ENCODE results near the gene KLF6. TPM values are rescaled to one million over a fixed set of nuclear protein-coding genes. Genes with fewer than 3 reads are reported as not detected.
A peak's percentile ranks its signal among the peaks of the same experiment; 100 is the strongest.

The KLF6 gene
- total RNA-seq, 1 experiment from 2014 or later = 20.4 TPM

DNA sequence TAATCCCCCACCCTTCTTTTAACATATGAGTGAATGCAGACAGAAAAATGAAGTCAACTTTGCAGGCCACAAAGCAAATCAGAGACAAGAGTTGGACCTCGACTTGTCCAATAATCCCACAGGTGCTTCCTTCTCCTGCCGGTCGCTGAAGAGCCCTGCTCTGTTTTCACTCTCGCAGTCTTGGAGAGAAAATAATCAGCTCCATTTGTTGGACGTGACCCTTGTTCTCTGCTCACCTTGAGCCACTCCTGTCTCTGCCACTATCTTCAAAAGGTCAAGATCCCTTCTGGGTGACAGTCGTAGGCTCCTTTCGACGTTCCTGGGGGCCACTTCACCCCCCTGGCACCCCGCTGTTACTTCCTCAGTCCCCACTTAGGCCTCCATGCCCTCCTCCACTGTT, 2.8 kb upstream of the KLF6 start:
- DNase-seq (ENCODE audit: low spot score) = no peak

GRCh38 chr10:3787016-3787400, 2.0 kb upstream of the KLF6 start:
- DNase-seq (ENCODE audit: low spot score) = no peak

- peak; percentile 70 for DNase-seq (ENCODE audit: low spot score)
Observed at GRCh38 chr10:3786295-3787015, 1.4 kb upstream of the KLF6 start.

- no peak for DNase-seq (ENCODE audit: low spot score)
Observed at GRCh38 chr10:3785851-3786271, 852 bp upstream of the KLF6 start.

DNA sequence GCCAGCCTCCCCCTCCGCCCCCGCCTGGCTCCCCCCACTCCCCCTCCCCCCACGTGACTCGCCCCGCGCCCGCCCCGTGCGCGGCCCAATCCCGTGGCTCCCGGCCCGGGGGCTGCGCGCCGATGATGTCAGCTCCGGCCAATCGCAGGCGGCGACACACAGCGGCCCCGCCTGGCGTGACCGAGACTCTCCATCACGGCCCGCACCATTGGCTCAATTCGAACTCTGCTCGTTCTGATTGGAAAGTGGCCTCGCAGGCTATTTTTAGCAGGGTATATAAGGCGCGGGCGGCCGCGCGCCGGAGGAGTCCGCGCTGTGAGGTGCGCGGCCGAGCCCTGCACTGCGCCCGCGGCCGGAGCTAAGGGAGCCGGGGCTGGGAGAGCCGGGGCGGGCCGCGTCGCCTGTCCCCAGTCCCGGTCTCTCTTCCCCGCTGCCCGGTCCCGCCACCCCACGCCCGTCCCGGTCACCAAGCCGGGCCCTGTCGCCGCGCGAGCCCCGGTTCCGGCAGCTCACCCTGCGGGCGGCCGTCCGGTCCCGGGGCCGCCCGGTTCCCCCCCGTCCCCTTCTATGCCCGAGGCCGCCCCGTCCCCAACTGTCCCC, 342 bp upstream of the KLF6 start:
- peak; percentile 95 for DNase-seq (ENCODE audit: low spot score)

DNA sequence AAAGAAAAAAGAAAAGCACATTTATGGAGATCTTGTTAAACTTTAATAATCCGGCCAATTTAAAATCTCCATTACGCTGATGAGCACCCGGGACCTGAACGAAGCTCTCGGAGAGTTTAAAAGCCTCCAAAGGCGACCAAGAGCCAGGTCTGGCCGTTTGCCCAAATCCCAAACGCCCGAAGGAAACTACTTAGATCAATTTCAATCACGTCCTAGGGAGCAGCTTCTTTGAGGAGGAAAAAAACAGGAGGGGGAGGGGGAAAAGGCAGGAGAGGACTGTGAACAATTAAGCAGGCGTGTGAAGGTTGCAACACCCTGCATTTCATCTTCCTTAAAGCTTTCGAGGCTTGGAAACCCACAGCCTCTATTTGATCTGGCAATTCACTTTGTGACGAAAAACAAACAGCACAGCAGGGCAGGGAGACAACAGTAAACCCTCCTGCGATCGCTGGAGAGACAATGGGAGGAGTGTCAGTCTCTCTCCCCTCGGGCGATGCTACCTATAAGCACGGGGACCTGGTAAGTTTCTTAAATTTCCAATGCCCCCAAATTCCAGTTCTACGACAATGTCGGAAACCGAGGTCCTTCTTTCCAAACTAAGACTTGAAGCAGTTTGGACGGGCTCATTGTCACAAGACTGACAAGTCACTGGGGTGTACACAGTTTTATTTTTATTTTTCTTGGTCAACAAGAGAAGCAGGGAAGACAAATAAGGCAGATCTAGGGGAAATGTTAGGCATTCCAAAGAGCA, 1.2 kb downstream of the KLF6 start:
- no peak for DNase-seq (ENCODE audit: low spot score)

GRCh38 chr10:3783316-3783681, 1.7 kb downstream of the KLF6 start:
- DNase-seq (ENCODE audit: low spot score) = no peak

DNA sequence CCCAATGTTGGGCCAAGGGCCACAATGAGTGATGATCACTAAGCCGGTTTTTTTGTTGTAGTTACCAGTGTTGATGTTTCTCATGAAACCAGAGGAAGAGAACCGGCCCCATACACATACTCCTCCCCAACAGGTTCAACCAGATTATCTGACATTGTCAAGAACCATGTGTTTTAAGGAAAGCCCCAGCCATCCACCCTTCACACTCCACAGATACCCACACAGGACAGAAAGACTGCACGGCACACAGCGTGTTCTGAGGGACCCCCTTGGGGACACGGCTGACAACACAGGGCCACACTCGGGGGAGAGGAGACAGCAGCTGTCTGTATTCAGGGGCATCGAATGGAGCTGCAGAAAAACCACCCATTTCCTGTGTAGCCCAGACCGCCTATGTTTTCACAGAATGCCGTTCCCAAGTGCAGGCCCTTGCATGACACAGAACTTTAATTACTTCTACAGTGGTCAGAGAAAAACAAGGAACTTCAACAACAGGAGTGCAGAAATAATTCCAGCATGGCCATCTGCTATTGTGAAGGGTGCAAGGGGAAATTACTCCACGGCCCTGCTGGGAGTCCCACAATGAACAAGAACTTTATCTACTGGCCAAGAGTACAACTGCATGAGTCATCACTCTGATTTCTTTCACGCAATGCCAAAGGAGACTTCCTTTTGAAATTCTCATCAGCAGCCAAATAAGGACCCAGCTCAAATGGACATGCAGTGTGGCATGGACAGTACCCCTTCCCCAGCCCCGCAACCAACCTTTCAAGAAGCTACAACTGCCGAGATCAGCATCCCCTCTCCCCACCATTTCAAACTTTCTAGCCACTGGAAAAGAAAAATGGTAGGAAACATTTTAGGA, 2.3 kb downstream of the KLF6 start:
- peak; percentile 94 for DNase-seq (ENCODE audit: low spot score)

GRCh38 chr10:3782146-3782450, 2.9 kb downstream of the KLF6 start:
- DNase-seq (ENCODE audit: low spot score) = no peak

DNA sequence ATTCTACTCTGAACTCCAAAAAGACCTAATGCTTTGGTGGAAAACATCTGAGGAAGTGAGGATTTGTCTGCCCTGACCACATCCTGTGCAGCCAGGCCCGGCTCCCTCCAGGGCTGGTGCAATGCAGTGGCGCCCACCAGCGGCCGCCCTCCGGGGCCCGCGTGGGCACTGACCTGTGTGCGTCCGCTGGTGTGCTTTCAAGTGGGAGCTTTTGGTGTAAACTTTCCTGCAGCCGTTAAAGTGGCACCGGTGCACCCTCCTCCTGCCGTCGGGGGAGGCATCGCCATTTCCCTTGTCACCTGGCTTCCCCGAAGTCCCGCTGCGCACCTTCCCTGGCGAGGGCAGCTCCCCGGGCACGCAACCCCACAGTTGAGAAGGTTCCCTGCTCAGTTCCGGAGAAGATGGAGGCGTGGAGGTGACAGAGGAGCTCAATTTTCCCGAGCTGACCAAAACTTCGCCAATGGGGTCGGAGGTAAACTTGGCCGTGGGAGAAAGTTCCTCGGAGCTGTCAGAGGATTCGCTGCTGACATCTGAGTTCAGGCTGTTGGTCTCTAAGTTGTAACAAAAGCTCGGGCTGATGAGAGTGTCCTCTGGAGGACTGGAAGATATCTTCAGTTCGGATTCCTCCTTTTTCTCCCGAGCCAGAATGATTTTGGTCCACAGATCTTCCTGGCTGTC, 3.4 kb downstream of the KLF6 start:
- no peak for DNase-seq (ENCODE audit: low spot score)

DNA sequence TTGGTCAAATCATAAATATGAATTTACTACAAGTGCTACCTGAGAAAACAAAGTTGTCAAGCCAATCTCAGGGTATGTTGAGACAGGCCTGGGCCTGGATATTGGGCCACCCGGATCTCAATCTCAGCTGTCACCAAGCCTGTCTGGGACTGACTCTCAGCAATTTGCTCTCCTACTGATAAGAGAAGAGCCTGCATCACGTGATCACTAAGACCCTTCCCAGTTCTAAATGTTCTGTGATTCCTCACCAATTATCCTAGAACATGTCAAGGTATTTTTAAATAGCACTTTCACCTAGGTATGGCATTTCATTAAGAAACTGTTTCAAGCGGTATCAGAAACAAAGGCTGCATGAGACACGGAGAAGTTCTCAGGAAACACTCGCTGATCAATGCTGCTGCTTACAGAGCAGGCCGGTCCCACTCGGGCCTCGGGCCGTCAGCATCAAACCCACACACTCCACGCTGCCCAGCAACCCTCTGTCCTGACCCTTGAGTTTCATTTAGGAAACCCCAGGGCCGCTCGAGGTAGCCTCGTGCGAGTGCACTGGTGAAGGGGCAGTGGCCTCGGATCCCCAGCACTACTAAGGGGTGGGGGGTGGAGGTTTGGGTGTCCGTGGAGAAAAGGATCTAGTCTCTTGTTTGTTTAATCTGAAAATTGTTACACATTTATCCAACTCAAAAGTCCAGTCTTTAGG, 4.1 kb downstream of the KLF6 start:
- no peak for DNase-seq (ENCODE audit: low spot score)

DNA sequence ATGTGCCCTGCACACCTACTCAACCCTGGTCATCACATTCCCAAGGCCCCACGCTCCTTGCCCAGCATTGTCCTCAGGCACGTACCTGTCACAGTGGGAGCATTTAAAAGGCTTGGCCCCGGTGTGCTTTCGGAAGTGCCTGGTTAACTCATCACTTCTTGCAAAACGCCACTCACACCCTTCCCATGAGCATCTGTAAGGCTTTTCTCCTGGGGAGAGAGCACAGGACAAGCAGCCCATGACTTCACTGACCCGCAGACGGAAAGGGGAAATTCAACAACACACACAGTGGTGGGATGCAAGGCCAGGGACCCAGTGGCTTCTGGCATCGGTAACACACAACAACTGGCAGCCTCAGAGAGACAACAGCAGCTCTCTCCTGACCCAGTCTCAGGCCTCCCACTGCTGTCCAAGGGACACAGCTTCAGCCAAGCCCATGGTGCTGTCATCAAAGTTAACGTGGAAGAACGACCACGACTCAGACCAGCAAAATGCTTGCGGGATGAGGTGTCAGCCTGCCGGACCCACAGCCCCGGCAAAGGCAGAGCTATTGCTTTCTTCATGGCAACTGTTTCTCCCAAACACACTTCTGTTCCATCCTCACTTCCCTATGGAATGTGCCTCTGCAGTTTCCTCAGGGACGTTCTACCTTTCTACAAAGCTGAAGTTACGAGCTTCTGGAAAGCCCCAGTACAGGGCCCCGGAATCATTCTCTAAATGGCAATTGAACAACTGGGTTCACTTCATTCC, 4.8 kb downstream of the KLF6 start:
- no peak for DNase-seq (ENCODE audit: low spot score)

DNA sequence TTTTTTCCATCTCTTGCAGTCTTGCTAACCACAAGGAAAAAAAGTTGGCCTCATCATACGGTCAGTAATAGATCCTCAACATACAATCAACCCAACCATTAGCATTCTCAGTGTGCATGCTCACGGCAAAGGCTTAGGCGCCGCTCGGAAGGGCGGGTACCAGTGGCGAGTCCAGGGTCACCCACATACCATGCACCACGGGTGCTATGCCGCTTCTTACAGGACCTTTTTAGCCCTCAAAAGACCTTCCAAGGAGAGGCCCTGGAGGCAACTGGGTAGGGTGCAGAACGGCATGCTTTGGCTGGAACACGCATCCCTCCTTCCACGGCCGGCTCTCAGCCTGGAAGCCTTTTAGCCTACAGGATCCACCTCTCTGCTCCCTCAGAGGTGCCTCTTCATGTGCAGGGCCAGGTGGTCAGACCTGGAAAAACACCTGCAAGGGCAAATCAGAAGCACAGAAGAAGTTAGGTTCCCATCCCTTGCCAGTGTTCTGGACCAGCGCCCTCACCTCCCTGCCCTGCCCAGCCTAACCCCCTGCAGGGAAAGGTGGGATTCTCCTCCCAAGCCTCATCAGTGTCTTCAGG, 5.8 kb downstream of the KLF6 start:
- DNase-seq (ENCODE audit: low spot score) = no peak

DNA sequence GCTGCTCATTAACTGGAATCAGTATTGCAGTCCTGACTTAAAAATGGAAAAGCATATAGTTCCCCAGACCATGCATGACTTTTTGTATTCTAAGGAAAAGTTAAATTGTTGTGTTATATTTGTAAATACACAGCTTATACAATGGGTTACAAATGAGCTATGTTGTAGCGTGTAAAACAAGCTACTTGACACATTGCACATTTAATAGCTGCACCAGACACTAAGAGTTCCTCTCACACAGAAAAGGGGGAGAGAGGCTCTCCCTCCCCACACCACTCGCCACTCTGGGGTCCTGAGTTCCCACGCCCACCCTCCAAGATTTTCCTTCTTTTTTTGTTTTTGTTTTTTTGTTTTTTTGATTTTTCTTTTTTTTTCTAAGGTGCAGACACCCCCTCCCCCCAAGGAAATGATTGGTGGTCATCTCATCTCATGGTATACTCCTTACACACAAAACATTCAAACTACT, 6.3 kb downstream of the KLF6 start:
- no peak for DNase-seq (ENCODE audit: low spot score)

DNA sequence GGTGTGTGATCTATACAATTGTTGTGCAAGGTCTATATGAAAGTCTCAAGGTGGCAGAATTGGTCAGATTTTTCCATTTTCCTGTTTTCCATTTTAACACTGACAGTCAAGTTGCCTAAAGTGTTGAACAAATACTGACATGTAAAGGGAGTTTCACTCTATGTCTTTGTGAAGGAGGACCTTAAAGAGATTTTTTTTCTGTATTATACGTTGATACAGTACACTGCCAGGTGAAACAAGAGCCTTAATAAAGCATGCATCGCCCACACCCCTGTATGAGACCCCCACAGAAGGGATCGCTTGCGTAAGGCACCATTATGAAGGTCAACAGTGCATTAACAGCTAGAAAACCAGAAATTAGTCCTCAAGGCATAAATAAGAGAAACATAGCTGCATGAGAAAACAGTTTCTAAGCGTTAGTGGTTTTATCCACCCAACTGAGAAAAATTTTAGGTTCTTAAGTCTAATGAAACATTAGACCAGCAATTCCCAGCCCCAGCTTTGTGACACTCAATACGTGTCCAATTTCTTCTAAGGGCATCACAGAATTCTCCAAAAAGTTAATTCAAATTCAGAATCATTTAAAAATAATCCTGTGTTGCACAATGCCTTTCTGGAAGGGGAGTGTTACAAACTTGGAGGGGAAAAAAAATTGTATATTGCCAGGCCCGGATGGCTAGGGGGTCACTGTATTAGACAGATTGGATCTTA, 6.9 kb downstream of the KLF6 start:
- DNase-seq (ENCODE audit: low spot score) = no peak

- DNase-seq (ENCODE audit: low spot score) = peak; percentile 92
Observed at GRCh38 chr10:3776796-3777571, 8.0 kb downstream of the KLF6 start.

GRCh38 chr10:3775696-3776551, 9.1 kb downstream of the KLF6 start:
- DNase-seq (ENCODE audit: low spot score) = peak; percentile 67

Measured in A172 (cell line).